Cerebellar cortex (tissue), 1 donor: ENCODE measurements around the gene PURA.

Experiments used
- DNase-seq: peaks from one replicate; pipeline ENCODE4 v3.0.0-alpha.2; 2015; ENCODE audit warnings: low spot score

PURA gene

DNA sequence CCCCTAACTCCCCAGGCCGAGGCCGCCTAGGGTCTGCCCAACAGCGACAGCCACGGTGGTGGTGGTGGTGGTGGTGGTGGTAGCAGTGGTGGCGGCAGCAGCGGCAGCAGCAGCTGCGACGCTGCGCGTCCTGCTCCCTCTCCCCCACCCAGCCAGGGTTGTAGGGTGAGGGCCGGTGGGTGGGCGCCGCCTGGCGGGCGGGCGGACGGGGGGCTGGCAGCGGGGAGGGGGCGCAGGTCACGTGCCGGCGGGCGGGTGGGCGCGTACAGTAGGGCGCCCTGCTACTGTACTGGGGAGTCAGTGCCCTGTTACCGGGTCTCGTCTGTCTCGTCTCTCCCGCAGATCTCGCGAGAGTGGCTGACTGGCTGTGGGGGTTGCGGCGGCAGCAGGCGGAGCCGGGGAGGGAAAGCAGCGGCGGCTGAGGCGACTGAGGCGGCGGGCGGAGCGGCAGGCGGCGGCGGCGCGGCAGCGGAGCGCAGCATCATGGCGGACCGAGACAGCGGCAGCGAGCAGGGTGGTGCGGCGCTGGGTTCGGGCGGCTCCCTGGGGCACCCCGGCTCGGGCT lies at the start of gene PURA:
PURA (plus strand) TSS at position 411 of the 565 bp plus-strand sequence; CDS start at position 484, 73 bp downstream.
- DNase-seq = peak; percentile 91

DNA sequence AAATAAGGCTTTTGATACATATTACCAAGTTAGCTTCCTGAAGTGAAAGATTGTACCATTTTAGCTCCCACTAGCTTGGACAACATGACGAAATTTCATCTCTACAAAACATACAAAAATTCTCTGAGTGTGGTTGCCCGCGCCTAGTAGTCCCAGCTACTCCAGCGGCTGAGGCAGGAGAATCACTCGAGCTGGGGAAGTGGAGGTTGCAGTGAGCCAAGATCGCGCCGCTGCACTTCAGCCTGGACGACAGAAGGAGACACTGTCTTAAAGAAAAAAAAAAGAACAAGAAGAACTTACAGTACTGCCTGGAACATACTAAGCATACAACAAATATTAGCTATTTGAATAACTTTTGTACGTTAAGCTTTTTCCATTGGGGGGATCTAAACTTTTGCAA lies 41.1 kb upstream of the PURA start:
- DNase-seq = no peak

DNA sequence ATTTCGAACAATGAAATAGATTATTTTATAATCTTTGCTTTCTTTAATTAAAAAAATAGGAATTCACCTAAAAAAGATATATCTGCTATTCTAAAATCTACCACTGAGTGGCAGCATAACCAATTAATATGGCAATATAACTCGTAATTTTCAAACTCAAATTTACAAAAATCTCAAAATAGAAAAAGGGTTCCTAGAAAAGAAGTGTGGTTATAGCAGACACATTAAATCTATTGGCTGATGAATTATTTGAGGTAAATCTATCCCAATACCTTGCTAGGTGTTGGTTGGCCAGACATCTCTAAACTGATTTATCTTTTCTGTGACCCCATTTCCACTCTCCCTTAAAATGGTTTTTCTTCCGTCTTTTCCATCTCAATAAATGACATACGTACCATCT lies 40.6 kb upstream of the PURA start:
- peak; percentile 29 for DNase-seq

DNA sequence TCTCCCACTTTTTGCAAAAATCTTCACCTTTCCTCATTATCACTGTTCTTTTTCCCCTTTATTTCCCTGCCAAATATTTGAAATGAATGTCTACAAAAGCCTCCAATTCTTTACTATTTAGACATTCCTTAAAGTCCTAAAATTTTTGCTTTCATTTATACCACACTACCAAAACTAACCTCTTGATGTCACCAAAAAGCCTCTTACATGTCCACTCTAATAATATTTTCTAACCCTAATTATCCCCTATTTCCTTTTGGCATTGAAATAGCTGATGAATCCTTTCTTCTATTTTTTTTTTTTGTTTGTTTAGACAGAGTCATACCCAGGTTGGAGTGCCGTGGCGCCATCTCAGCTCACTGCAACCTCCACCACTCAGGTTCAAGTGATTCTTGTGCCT lies 38.5 kb upstream of the PURA start:
- DNase-seq = no peak

DNA sequence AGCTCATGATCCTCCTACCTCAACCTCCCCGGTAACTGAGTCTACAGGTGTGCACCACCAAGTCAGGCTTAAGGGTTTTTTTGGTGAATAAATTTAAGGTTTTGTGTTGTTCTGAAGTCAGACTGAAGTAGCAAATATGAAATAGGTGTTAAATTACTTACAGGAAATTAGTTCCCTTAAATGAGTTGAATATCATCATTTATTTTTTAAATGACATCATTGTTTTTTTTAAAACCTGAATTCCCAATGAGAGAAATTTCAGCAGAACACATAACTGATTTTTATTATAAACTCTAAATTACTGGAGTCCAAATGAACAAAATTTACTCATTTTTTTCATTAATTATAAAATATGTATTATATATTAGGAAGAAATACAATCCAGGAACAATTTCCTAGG lies 37.8 kb upstream of the PURA start:
- no peak for DNase-seq

GRCh38 chr5:140076788-140077187 lies 37.1 kb upstream of the PURA start:
- no peak for DNase-seq

DNA sequence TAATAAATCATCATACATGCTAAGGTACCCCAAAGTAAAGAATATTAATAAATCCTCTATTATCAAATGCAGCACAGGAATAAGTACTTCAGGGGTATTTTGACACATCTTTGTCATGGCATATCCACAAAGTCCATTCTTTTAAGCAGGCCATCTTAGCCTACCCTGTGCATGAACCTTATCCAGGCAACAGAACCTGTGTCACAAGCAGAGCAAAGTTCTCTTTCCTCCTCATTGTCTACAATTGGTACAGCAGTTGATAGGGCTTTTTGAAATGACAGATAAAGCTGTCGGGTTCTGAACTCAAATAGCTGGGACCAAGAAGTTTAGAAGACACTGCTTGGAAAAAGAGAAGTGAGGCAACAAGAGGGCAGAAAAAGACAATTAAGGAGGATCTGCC lies 30.8 kb upstream of the PURA start:
- DNase-seq = no peak

- DNase-seq = no peak
Observed at GRCh38 chr5:140083650-140084049, 30.3 kb upstream of the PURA start.

DNA sequence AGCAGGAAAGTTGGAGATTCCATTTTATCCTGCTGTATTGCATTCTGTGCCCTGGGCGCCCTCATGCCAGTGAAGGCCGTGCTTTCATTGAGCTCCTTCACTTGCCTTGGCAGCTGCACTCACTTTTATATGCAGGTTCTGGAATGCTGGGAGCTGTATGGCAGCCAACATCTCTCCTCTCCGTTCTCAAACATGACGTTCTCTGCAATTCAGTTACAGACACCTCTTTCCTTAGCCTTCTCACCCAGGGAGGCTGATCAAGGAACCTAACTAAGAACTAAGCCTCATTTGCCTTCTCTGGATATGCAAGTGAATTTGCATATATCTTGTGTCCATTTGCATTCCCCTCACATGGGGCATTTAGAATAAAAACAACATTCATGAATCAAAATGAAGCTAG lies 29.4 kb upstream of the PURA start:
- peak; percentile 31 for DNase-seq

DNA sequence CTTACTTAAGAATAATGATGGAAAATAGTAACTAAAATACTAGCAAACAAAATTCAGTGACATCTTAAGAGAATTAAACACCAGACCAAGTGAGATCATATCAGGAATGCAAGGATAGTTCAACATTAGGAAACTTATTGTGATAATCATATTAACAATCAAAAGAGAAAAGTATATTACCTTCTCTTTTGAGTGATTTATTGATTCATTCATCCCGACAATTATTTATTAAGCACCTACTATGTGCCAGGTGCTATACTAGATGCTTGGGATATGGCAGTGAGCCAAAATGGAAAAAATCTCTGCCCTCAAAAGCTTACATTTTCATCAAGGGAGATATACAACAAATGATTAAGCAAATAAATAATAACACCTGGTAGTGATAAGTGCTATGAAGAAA lies 23.7 kb upstream of the PURA start:
- no peak for DNase-seq

DNA sequence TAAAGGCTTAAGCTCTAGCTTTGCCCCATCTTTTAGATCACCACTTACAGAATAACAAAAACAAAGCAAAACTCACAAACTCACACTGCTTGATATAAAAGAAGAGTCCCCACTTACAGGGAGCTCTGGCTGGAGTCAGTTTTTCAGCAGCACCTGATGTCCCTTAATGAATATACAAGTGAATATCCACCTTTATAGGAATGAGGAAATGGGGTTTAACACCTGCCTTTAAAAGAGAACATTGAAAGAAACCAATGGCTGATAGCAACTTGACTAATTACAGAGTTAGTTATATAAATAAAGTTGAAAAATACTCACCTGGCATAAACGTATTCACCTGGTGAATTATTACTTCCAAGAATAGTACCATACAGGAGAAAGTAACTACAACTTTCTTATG lies 20.7 kb upstream of the PURA start:
- DNase-seq = no peak

DNA sequence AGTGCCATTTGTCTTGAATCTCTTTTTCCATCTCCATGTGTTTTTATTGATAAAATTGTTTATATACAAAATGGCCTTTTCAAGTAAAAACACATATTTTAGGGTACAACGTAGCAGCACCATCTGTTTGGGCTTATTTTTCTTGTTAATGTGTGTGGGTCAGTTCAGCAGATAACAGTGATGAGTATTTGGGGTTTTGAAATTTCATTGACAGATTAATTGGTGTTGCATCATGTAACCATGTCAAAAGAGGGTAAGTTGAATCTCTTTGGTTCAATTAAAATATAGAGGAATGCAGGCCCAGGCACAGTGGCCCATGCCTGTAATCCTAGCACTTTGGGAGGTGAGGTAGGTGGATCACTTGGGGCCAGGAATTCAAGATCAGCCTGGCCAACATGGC lies 20.0 kb upstream of the PURA start:
- DNase-seq = no peak

DNA sequence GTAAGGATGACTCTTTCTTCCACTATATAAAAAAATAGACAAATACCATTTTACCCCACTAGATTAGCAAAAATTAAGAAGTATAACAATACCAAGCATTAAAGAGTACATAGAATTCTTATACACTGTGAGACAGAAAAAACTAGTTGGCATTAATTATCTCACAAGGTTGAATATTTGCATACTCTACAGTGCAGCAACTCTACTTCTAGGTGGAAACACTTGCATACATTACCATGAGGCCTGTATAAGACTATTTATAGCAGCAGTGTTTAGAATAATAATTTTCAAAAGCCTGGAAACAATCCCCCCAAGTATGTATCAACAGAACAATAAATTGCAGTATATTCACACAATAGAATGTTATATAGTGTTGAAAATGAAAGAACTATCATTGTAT lies 19.0 kb upstream of the PURA start:
- DNase-seq = no peak

DNA sequence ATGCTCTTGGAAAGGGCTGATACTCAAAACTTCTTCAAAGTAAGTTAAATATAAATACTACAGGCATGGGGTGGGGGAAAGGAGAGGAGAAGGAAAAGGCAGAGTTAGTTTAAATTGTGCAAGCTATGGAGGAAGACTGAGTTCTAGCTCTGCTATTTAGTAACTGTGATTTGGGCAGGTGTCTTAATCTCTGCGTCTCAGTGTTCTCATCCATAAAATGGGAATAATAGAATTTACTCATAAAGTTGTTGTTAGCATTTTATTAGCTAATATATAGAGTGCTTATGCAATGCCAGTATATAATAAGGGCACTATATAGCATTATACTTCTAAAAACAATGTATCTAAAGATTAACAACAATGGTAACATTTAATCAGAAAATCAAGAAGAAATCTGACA lies 12.7 kb upstream of the PURA start:
- DNase-seq = no peak

DNA sequence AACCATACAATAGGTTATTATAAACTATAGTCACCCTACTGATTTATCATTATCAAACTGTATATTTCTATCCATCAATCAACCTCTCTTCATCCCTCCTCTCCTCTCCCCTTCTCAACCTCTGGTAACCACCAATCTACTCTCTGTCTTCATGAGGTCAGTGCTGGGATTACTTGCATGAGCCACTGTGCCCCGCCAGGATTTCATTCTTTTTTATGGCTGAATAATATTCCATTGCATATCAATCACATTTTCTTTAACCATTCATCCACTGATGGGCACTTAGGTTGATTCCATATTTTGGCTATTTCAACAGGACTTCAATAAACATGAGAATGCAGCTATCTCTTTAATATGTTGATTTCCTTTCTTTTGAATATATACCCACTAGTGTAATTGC lies 10.8 kb upstream of the PURA start:
- DNase-seq = no peak

DNA sequence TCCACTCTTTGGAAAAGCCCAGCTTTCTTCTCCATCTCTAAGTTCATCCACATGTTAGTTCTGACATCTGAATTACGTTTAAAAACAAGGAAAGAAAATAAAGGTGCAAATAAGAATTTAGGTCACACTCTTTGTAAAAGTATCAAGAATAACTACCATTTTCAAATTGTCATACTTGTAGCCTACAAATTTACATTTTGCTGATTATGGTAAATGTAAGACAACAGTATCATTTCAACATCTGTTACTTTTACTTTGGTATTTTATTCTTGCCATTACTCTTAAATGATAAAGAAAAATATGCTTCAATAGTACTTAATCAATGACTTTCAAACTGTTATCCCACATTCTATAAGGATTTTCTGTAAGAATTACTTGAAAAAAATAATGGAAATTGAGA lies 9.8 kb upstream of the PURA start:
- no peak for DNase-seq

DNA sequence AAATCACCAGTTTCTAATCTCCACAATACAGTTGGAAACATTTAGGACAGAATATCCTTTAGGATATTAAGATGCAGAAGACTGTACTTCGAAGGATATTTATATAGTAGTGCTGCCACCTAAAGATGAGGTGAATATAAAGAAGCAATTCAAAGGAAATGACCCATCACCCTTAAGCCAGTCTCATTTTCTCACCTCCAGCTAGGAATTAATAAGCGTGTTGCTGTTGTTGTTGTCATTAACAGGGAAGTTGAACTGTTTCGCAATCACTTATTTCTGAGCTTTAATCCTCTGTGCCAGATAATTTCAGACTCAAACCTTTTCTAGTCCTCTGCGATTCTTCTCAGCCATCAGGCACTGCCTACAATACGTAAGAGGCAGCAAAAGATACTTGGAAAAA lies 7.8 kb upstream of the PURA start:
- no peak for DNase-seq

GRCh38 chr5:140106805-140107311 lies 7.1 kb upstream of the PURA start:
- DNase-seq = no peak

GRCh38 chr5:140107312-140108092 lies 6.4 kb upstream of the PURA start:
- DNase-seq = peak; percentile 91

DNA sequence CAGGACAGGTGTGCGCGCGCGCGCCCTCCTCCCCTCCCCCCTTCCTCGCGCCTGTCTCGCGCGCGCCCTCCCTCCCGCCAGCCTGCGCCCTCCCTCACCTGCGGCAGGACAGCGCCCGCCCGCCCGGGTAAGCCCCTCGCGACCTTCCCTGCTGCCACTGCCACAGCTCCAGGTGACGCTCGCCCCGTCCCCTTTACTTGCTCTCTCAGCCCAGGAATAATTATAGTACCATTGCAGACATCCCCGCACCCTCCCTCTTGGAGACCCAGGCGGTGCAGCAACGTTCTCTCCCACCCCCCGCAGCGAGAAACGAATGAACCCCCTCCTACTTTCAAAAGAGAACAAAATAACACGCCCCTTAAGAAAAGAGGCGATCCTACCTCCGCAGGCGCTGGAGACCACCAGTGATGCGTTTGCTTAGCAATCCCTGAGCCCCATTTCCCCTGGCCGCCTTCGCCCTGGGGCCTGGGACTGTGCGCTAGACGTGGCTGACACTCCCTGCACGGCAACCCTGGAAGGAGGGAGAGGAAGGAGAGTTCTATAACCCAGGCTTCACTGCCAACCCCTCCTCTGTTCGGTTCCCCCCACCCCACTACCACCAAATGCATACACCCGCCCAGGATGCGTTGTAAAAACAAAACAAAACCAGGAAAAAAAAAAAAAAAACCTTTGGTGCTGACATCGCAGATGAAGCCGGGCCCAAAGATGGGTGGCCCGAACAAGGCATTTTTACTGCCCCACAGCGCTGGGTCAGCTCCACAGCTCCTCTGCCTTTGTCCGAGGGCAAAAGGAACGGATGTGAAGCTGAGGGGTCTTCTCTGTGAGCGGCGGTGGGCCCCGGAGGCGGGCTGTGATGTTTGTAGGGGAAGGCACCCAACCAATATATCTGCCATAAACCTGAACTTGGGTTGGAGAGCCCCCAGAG lies 5.6 kb upstream of the PURA start:
- peak; percentile 44 for DNase-seq

DNA sequence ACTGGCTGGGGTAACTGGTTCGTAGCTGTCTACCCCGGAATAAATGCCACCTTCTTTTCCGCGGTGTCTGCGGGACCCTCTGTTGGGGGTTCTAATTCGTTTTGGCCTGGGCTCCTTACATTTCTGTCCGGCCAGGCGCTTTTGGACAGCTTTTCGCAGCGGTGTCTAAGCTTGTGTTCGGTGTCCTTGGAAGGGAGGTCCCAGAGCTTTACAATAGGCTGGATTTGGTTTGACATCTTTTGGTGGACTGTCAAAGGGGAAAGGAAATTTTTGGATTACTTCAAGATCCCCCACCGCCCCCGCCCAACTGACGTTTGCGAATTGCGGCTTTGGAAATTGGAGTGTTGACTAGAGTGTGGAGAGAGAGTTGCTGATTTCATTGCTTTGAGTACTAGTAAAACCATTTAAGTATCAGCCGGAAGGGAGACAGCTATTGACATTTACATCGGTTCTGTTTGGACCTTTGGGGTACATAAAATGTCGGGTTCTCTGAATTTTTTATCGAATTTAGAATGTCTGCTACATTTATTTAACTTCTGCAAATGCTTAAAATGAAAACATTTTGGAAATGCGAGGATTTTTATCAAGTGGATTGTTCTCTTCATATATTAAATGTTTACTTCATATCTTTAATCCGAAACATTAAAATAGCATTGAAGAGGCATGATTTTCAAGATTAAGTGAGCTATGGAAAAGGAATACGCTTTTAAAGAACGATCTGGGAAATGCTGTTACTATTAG lies 4.7 kb upstream of the PURA start:
- peak; percentile 50 for DNase-seq
